OCI-LY7 (cell line): ENCODE results near the gene CTNNA2. TPM values are rescaled to one million over a fixed set of nuclear protein-coding genes. Genes with fewer than 3 reads are reported as not detected.

Experiments used
- BruUV-seq: library from RNA; stranded (reverse); fragments of 400-500 nt; replicated peaks from 2 replicates; lab custom pipeline; 2021; lab: Mats Ljungman, UMichigan
- CTCF ChIA-PET: fragments of 300-600 bp; sonication (Branson Sonifier 250); formaldehyde crosslinking; loops from one replicate; lab custom pipeline; 2022; ENCODE audit warnings: antibody characterized with exemption; ENCODE audit not compliant: unreplicated experiment; lab: Charles Lee
- POLR2A ChIA-PET: fragments of 300-600 bp; sonication (Branson Sonifier 250); formaldehyde crosslinking; loops from one replicate; lab custom pipeline; 2022; ENCODE audit warnings: antibody characterized with exemption; lab: Charles Lee
- DNase-seq: peaks from one replicate; pipeline ENCODE4 v3.0.0-alpha.2; 2015; ENCODE audit warnings: low spot score
- H2AFZ ChIP-seq: fragments of 200-600 bp; sonication (generic), shearing (Covaris generic); 2 replicates; pipeline ENCODE4 v1.6.1; 2014; ENCODE audit warnings: mild to moderate bottlenecking, antibody characterized with exemption, low read length, moderate library complexity
- H3K27ac ChIP-seq: fragments of 200-600 bp; sonication (generic); 2 replicates; pipeline ENCODE4 v1.5.1; 2014; ENCODE audit warnings: mixed run types, low read depth, mild to moderate bottlenecking, moderate library complexity, low read length, inconsistent platforms; ENCODE audit not compliant: poor library complexity, severe bottlenecking
- H3K36me3 ChIP-seq: fragments of 200-600 bp; sonication (generic); 2 replicates; pipeline ENCODE4 v1.6.1; 2014; ENCODE audit warnings: mild to moderate bottlenecking, antibody characterized with exemption, low read length, moderate library complexity, mixed read lengths; ENCODE audit not compliant: insufficient read depth
- H3K4me1 ChIP-seq: fragments of 200-600 bp; sonication (generic); 2 replicates; pipeline ENCODE4 v1.5.1; 2014; ENCODE audit warnings: mild to moderate bottlenecking, low read length; ENCODE audit not compliant: insufficient read depth, poor library complexity, severe bottlenecking
- H3K4me2 ChIP-seq: fragments of 200-600 bp; sonication (generic); 2 replicates; pipeline ENCODE4 v1.6.1; 2014; ENCODE audit warnings: mild to moderate bottlenecking, low read length
- H3K4me3 ChIP-seq: fragments of 200-600 bp; sonication (generic); 2 replicates; pipeline ENCODE4 v1.5.1; 2014; ENCODE audit warnings: mild to moderate bottlenecking, low read depth, low read length; ENCODE audit not compliant: poor library complexity, severe bottlenecking
- H3K79me2 ChIP-seq: fragments of 200-600 bp; sonication (generic); 2 replicates; pipeline ENCODE4 v1.6.1; 2016; ENCODE audit warnings: low read depth, mild to moderate bottlenecking, low read length, moderate library complexity, mixed read lengths; ENCODE audit not compliant: insufficient read depth
- H3K9me2 ChIP-seq: fragments of 200-600 bp; sonication (generic); 2 replicates; pipeline ENCODE4 v1.6.1; 2016; ENCODE audit warnings: mild to moderate bottlenecking, low read length, mixed read lengths; ENCODE audit not compliant: insufficient read depth
- H3K9me3 ChIP-seq: fragments of 200-600 bp; sonication (generic); 2 replicates; pipeline ENCODE4 v1.6.1; 2014; ENCODE audit warnings: mild to moderate bottlenecking, mixed run types, low read length, mixed read lengths
- H4K20me1 ChIP-seq: fragments of 200-600 bp; sonication (generic); 2 replicates; pipeline ENCODE4 v1.6.1; 2014; ENCODE audit warnings: mild to moderate bottlenecking, antibody characterized with exemption, low read length, moderate library complexity, mixed read lengths; ENCODE audit not compliant: insufficient read depth
- CTCF ChIP-seq: fragments of 200-600 bp; sonication (generic); conservative IDR thresholded peaks from 2 replicates; pipeline ENCODE4 v1.5.1; 2014; ENCODE audit warnings: mild to moderate bottlenecking, antibody characterized with exemption, low read length, moderate library complexity, mixed read lengths
- EZH2phosphoT487 ChIP-seq: fragments of 200-600 bp; sonication (generic); IDR thresholded peaks from 2 replicates; pipeline ENCODE4 v1.6.1; 2018; ENCODE audit warnings: low read depth, borderline replicate concordance, mild to moderate bottlenecking, mixed run types, antibody characterized with exemption, low read length, moderate library complexity, mixed read lengths
- intact Hi-C: fragments of 100-400 bp; cut with micrococcal nuclease; formaldehyde crosslinking; loops from one replicate; pipeline ENCODE4 v1.10.0; 2022; ENCODE audit not compliant: unreplicated experiment
- total RNA-seq, 2 experiments: library from RNA; depleted of rRNA in 1 of 2; stranded (reverse); fragments of >200 nt in 1 of 2; shearing (Covaris generic) in 1 of 2; gene quantifications; 2 replicates each; pipeline ENCODE4 v1.2.3, GENCODE V29; 2014 to 2022

The CTNNA2 gene
- total RNA-seq, 2 experiments from 2014 or later: 0.19 to 2.7 TPM

GRCh38 chr2:79700651-79701050 lies 187.8 kb downstream of the CTNNA2 start:
- Histone ChIP-seq H3K36me3 (no peaks in the 10 kb centered on the region), H3K27ac (no peak overlapping the region), H4K20me1 (no peaks in the 10 kb centered on the region), H3K4me2 (no peak overlapping the region), H3K4me1 (no peaks in the 10 kb centered on the region), H3K79me2 (no peaks in the 10 kb centered on the region), H3K4me3 (no peak overlapping the region), H3K9me2 (no peaks in the 10 kb centered on the region), H3K9me3 (no peaks in the 10 kb centered on the region), H2AFZ (no peak overlapping the region)
- TF ChIP-seq EZH2phosphoT487: no peak
- TF ChIP-seq CTCF: no peak
- POLR2A ChIA-PET: interaction anchor here (0.5 kb wide), 1 partner anchor 121 kb away, joined by 3 read pairs; no protein-coding TSS in a partner anchor
- no TSS peak for BruUV-seq
- DNase-seq: no peak
- CTCF ChIA-PET: no interaction called here
- intact Hi-C loops: no loop called here

GRCh38 chr2:79702905-79703304 lies 190.1 kb downstream of the CTNNA2 start:
- Histone ChIP-seq H3K36me3 (no peaks in the 10 kb centered on the region), H4K20me1 (no peaks in the 10 kb centered on the region), H3K9me3 (no peaks in the 10 kb centered on the region), H3K9me2 (no peaks in the 10 kb centered on the region), H3K4me2 (no peak overlapping the region), H3K27ac (no peak overlapping the region), H2AFZ (no peak overlapping the region), H3K4me3 (no peak overlapping the region), H3K4me1 (no peaks in the 10 kb centered on the region), H3K79me2 (no peaks in the 10 kb centered on the region)
- BruUV-seq: no TSS peak
- CTCF ChIA-PET: no interaction called here
- no peak for DNase-seq
- TF ChIP-seq EZH2phosphoT487 (no peak), CTCF (no peak)
- intact Hi-C loops: no loop called here
- POLR2A ChIA-PET: no interaction called here

DNA sequence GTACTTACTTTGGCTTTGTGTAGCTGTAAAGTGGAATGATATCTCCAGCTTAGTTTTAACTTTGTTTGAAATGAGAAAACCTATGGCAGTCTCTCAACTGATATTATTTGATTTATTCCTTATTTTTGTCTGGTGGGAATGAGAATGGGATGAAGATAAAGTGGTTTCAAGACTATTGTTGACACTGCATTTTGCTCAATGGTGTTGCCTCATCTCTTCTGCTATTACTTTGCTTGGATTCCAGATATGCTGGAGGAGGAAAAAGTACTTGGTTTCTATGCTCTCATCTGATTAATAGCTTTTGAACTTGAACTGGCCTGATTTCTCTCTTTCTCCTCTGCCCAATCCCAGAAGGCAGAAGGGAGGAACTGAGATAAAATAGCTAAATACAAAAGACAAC lies 198.2 kb downstream of the CTNNA2 start:
- H4K20me1 ChIP-seq: no peaks in the 10 kb centered on the region; the same call in 1 of the 2 replicates
- no peaks in the 10 kb centered on the region for H3K9me3 ChIP-seq
- no peak for DNase-seq
- H3K9me2 ChIP-seq: no peaks in the 10 kb centered on the region
- TF ChIP-seq CTCF: no peak
- no peak for TF ChIP-seq EZH2phosphoT487
- ChIA-PET CTCF (no interaction called here), POLR2A (interaction anchor here (1.5 kb wide), 1 partner anchor 13 kb away, joined by 4 read pairs; no protein-coding TSS in a partner anchor)
- H3K79me2 ChIP-seq: no peaks in the 10 kb centered on the region
- H3K4me1 ChIP-seq: no peaks in the 10 kb centered on the region
- no peak overlapping the region for H3K4me3 ChIP-seq
- H3K27ac ChIP-seq: no peak overlapping the region
- H3K36me3 ChIP-seq: no peaks in the 10 kb centered on the region
- H3K4me2 ChIP-seq: no peak overlapping the region
- no TSS peak for BruUV-seq
- intact Hi-C loops: no loop called here
- no peak overlapping the region for H2AFZ ChIP-seq
